K562 (cell line): ENCODE results near the gene THADA. TPM values are rescaled to one million over a fixed set of nuclear protein-coding genes. Genes with fewer than 3 reads are reported as not detected.
A peak's percentile ranks its signal among the peaks of the same experiment; 100 is the strongest.

Source experiments
- ELF4 ChIP-seq: fragments of 450-650 bp; formaldehyde crosslinking; IDR thresholded peaks from 2 replicates; pipeline ENCODE4 v1.4.0; 2022; ENCODE audit warnings: missing genetic modification characterization
- ELK3 ChIP-seq: fragments of 450-650 bp; formaldehyde crosslinking; IDR thresholded peaks from 2 replicates; pipeline ENCODE4 v1.4.0; 2020; ENCODE audit warnings: mild to moderate bottlenecking
- HMGN3 ChIP-seq: IDR thresholded peaks from 2 replicates; pipeline ENCODE4 v1.6.1; 2011; ENCODE audit warnings: borderline replicate concordance, low read depth, mild to moderate bottlenecking, mixed read lengths, low read length; ENCODE audit not compliant: insufficient read length; ENCODE audit errors: extremely low read depth
- KAT2B ChIP-seq: IDR thresholded peaks from one replicate; pipeline ENCODE4 v1.6.1; 2012; ENCODE audit warnings: low read depth, mild to moderate bottlenecking, control low read depth, inconsistent platforms, low read length, moderate library complexity
- MNT ChIP-seq, 2 experiments: fragments of 450-650 bp; conservative IDR thresholded peaks; 2 replicates each; pipeline ENCODE4 v1.6.1; 2017; ENCODE audit warnings: mild to moderate bottlenecking in 2 of 2, moderate library complexity in 2 of 2
- NFIC ChIP-seq: fragments of 450-650 bp; IDR thresholded peaks from 2 replicates; pipeline ENCODE4 v1.6.1; 2017; ENCODE audit warnings: mild to moderate bottlenecking, inconsistent platforms
- PHF8 ChIP-seq: fragments of 200-600 bp; sonication (generic); IDR thresholded peaks from 2 replicates; pipeline ENCODE4 v1.6.1; 2012; ENCODE audit warnings: mixed run types, mild to moderate bottlenecking, inconsistent platforms, low read length, moderate library complexity, borderline replicate concordance
- PHTF2 ChIP-seq: fragments of 250-450 bp; sonication (Bioruptor Pico); IDR thresholded peaks from 2 replicates; pipeline ENCODE4 v1.5.0; 2021; ENCODE audit warnings: mild to moderate bottlenecking
- POU5F1 ChIP-seq: fragments of 150-350 bp; IDR thresholded peaks from 2 replicates; pipeline ENCODE4 v1.6.1; 2014; ENCODE audit warnings: borderline replicate concordance, low read length, low read depth, mild to moderate bottlenecking; ENCODE audit not compliant: partially characterized antibody
- PTBP1 ChIP-seq: fragments of 200-400 bp; formaldehyde crosslinking; IDR thresholded peaks from 2 replicates; pipeline ENCODE4 v1.6.1; 2017; ENCODE audit warnings: low read depth, low read length
- RNF2 ChIP-seq: sonication (generic); IDR thresholded peaks from 2 replicates; pipeline ENCODE4 v1.6.1; 2016
- SIN3A ChIP-seq, 2 experiments: fragments of 150-350 bp in 1 of 2; IDR thresholded peaks; 2 replicates each; pipeline ENCODE4 v1.6.1; 2011 to 2016; ENCODE audit warnings: borderline replicate concordance in 2 of 2, low read depth in 2 of 2, low read length in 2 of 2, mild to moderate bottlenecking in 2 of 2, moderate library complexity in 2 of 2; ENCODE audit not compliant: control insufficient read depth in 1 of 2
- SMARCC2 ChIP-seq: fragments of 450-650 bp; IDR thresholded peaks from 2 replicates; pipeline ENCODE4 v1.6.1; 2017; ENCODE audit warnings: antibody characterized with exemption, moderate library complexity, mild to moderate bottlenecking, low read depth
- SMARCE1 ChIP-seq: fragments of 450-650 bp; IDR thresholded peaks from 2 replicates; pipeline ENCODE4 v1.7.1; 2016; ENCODE audit warnings: mild to moderate bottlenecking
- ZBTB11 ChIP-seq, 3 experiments: fragments of 200-800 bp in 1 of 3; fragments of 250-450 bp in 1 of 3; fragments of 450-650 bp in 1 of 3; sonication (Bioruptor Pico) in 1 of 3; sonication (Bioruptor generic) in 1 of 3; formaldehyde crosslinking in 1 of 3; IDR thresholded peaks; 2 replicates each; pipeline versions ENCODE4 v1.6.1 to v1.8.0; 2016 to 2022; ENCODE audit warnings: mild to moderate bottlenecking in 2 of 3, missing genetic modification characterization in 2 of 3, missing compliant biosample characterization in 1 of 3, moderate library complexity in 1 of 3
- ZFP1 ChIP-seq: fragments of 450-650 bp; formaldehyde crosslinking; IDR thresholded peaks from 2 replicates; pipeline ENCODE4 v1.4.0; 2020; ENCODE audit warnings: mild to moderate bottlenecking, mixed read lengths
- ZNF444 ChIP-seq: fragments of 250-450 bp; sonication (Bioruptor Pico); IDR thresholded peaks from 2 replicates; pipeline ENCODE4 v1.4.0; 2020; ENCODE audit warnings: mild to moderate bottlenecking, moderate library complexity
- ZNF707 ChIP-seq: fragments of 250-450 bp; sonication (Bioruptor Pico); conservative IDR thresholded peaks from 2 replicates; pipeline ENCODE4 v1.8.0; 2022; ENCODE audit warnings: inconsistent platforms, mild to moderate bottlenecking, moderate library complexity
- polyA plus RNA-seq, 8 experiments: library from polyadenylated mRNA; depleted of rRNA in 4 of 8; stranded (reverse) in 5 of 8; unstranded in 3 of 8; fragments of >200 nt; fragmentation: Nextera tagmentation in 2 of 8; fragmentation: Illumina TruSeq in 1 of 8; extraction: Ambion mirVana in 2 of 8; extraction: Trizol in 1 of 8; gene quantifications; 2 replicates each; pipeline versions ENCODE4 v1.2.1 to v1.2.3, GENCODE V29; 2011 to 2014; ENCODE audit warnings: inconsistent platforms in 1 of 8, missing spikeins in 1 of 8
- total RNA-seq, 7 experiments: library from RNA; depleted of rRNA in 6 of 7; stranded (reverse); fragments of >200 nt in 6 of 7; fragmentation: Illumina TruSeq in 2 of 7; extraction: Trizol in 2 of 7; gene quantifications; 2 replicates each; pipeline versions ENCODE4 v1.2.1 to v1.2.3, GENCODE V29; 2011 to 2021; ENCODE audit warnings: low replicate concordance in 1 of 7
- TF ChIP-seq, protein P1 (sequence below): sonication (generic); formaldehyde crosslinking; IDR thresholded peaks from 2 replicates; pipeline ENCODE4 v1.8.0; 2022; ENCODE audit warnings: missing genetic modification reagents, mild to moderate bottlenecking, borderline replicate concordance
- TF ChIP-seq, protein P2 (sequence below): fragments of 450-650 bp; formaldehyde crosslinking; IDR thresholded peaks from 2 replicates; pipeline ENCODE4 v1.4.0; 2020; ENCODE audit warnings: mild to moderate bottlenecking, moderate library complexity

The THADA gene
- total and polyA plus RNA-seq, 9 of the 15 experiments (the other 6 are each of a cell fraction or from before 2014, with no cell fraction given), result 17.8 to 34.7 (median 31.9) TPM

- TF ChIP-seq ZBTB11 (CRISPR knock-in tag; IDR thresholded peaks at IDR 0.05) (peak in 1 of 3 experiments; percentile 64; a peak in 2 of 6 replicates), NFIC (peak; percentile 84), SMARCC2 (peak; percentile 39; the same call in 1 of the 2 replicates), ELF4 (CRISPR knock-in tag) (peak; percentile 92), PTBP1 (no peak), ZFP1 (CRISPR knock-in tag) (no peak), SMARCE1 (peak; percentile 83; the same call in 1 of the 2 replicates), POU5F1 (no peak), MNT (conservative IDR thresholded peaks at IDR 0.05) (0 out of 4 replicates have a peak, but pooled peaks of 1 of the 2 experiments have one; percentile 45), HMGN3 (peak; percentile 33), ZNF707 (no peak), RNF2 (peak; percentile 45; the same call in 1 of the 2 replicates), PHF8 (no peak), ELK3 (no peak), ZNF444 (CRISPR knock-in tag) (no peak), PHTF2 (CRISPR knock-in tag) (no peak), KAT2B (no peak), SIN3A (IDR thresholded peaks at IDR 0.05; ENCODE audit: borderline replicate concordance in 2 of 2, control insufficient read depth in 1 of 2, low read depth in 2 of 2, low read length in 2 of 2) (no peak)
- TF ChIP-seq, protein P1, sequence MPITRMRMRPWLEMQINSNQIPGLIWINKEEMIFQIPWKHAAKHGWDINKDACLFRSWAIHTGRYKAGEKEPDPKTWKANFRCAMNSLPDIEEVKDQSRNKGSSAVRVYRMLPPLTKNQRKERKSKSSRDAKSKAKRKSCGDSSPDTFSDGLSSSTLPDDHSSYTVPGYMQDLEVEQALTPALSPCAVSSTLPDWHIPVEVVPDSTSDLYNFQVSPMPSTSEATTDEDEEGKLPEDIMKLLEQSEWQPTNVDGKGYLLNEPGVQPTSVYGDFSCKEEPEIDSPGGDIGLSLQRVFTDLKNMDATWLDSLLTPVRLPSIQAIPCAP (CRISPR knock-in tag), result no peak
- TF ChIP-seq, protein P2, sequence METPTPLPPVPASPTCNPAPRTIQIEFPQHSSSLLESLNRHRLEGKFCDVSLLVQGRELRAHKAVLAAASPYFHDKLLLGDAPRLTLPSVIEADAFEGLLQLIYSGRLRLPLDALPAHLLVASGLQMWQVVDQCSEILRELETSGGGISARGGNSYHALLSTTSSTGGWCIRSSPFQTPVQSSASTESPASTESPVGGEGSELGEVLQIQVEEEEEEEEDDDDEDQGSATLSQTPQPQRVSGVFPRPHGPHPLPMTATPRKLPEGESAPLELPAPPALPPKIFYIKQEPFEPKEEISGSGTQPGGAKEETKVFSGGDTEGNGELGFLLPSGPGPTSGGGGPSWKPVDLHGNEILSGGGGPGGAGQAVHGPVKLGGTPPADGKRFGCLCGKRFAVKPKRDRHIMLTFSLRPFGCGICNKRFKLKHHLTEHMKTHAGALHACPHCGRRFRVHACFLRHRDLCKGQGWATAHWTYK (CRISPR knock-in tag), result peak; percentile 78; the same call in 1 of the 2 replicates
Observed at GRCh38 chr2:43331422-43331821, 264.4 kb downstream of the THADA start (continued).
